GM19043 (cell line): ENCODE results near the gene SDHA.
A peak's percentile ranks its signal among the peaks of the same experiment; 100 is the strongest.

ENCODE experiments used
- ATAC-seq: cut with Tn5 transposase; IDR thresholded peaks from one replicate; pipeline ENCODE4 v1.9.1; 2021; ENCODE audit warnings: low read depth; ENCODE audit not compliant: unreplicated experiment

Gene SDHA

GRCh38 chr5:217494-218456 lies at the start of gene SDHA, which contains the start of gene CCDC127:
TSS of gene SDHA (plus strand) at chr5:218320. CDS start at chr5:218356, 36 bp downstream.
TSS of gene CCDC127 (minus strand) at chr5:218153. CDS start at chr5:216849, 1,304 bp downstream.
- ATAC-seq, result peak; percentile 58

GRCh38 chr5:169071-169727 lies 48.9 kb upstream of the SDHA start:
- ATAC-seq, result no peak

DNA sequence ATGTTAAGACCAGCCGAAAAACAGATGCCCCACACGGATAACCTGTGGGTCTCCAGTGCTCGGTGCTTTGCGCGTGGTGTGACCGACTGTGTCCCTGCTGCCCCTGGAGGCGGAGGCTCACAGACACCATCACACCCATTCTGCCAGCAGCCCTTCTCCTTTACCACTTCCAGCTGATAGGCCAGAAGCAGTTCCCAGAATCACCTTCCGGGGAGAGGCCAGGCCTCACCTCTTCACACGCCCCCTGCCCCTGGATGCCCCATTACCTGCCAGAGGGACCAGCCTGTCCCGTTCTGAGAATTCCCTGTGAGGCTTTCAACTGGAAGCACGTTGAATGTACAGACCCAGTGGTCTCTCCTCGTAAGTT lies 48.4 kb upstream of the SDHA start:
- no peak for ATAC-seq

DNA sequence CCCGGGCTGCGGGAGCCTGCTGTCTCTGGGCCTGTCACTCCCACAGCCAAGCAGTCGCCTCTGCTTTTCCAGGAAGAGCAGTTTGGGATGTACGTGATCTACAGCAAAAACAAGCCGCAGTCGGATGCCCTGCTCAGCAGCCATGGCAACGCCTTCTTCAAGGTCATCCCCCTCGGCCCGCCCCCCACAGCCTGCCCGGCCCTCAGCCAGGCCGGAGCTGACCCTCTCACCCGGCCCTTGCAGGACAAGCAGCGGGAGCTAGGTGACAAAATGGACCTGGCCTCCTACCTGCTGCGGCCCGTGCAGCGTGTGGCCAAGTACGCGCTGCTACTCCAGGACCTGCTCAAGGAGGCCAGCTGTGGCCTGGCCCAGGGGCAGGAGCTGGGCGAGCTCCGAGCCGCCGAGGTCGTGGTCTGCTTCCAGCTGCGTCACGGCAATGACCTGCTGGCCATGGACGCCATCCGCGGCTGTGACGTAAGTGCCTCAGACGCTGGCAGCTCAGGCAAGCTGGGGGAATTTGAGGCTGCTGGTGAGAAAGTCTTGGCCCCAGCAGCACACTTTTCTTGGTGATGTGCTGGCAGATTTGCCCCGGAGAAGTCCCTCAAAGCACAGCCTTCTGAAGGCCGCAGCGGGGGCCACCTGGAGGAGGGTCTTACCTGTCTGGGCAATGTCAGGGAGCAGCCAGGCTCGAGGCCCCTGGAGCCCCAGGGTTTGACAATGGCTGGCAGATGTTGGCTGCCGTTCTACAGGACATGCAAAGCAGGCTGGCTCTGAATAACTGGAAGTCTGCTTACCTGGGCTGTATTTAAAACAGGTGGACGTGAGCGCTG lies 46.9 kb upstream of the SDHA start:
- no peak for ATAC-seq

DNA sequence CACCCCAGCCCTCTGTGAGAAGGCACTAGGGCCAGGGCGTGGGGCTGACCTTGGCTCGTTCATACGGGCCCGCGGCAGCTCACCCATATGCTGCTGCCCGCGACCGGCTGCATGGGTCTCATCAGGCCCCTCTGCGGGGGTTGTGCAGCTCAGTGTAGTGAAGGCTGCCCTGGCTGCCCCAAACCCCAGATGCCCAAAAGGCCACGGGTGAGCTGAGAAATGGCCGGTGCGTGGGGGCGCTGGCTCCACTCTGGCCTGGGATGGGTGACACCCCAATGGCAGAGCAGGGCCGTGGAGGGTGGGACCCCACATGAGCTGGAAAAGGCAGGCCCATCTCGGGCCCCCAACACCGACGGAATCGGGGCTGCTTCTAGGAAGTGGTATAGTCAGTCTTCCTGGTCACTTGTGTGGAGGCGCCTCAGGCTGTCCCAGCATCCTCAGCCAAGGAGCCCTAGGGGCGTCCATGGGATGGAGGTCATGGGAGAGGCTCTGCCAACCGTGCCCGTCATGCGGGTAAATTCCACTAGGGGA lies 46.3 kb upstream of the SDHA start:
- no peak for ATAC-seq

DNA sequence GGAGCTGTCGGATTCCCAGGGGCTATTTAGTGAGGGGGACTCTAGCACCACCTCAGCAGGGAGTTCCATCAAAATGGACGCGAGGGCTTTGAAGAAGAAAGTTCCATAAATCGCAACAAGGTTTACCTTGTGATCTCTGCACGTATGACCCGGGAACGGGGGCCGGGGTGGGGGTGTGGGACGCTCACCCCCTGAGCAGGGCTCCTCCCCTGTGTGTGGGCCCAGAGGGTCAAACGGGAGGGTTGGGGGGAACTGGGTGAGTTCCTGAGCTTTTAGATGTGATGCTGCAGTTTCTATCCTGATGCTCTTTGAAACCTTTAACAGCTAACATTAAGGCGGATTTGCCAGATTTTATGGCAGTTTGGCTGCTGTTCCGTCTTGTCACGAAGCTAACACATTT lies 45.7 kb upstream of the SDHA start:
- ATAC-seq, result no peak

- ATAC-seq, result no peak
These were observed 45.3 kb upstream of the SDHA start for GRCh38 chr5:172841-173251.

DNA sequence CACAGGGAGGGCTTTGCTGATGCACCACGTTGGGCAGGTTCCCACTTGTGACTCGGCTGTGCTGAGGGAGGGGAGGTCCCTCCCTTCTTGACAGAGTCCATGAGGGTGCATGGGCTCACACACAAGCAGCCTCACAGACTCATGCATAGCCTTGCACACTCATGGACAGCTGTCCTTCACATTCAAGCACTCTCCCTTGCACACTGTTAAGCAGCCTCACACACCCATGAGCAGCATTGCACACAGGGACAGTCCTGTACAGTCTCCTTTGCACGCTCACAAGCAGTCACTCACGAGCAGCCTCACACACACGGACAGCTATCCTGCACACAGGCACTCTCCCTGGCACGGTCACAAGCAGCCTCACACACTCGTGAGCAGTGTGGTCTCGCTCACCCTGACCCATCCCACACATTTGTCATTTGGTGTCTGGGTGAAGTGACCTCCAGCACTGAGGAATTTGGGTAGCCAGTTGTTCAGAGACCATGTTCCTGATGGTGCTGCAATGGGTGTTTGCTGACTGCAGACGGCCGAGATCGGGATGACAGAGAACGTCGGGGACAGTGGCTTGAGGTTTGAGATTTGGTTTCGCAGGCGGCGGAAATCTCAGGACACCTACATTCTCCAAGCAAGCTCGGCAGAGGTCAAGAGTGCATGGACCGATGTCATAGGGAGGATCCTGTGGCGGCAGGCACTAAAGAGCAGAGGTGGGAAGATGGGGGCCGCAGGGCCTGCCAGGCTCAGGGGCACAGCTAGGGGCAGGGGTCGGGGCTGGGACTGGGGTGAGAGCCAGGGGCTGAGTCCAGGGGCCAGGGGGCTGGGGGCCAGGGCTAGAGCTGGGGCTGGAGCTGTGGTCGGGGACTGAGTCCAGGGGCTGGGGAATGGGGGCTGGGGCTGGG lies 44.5 kb upstream of the SDHA start:
- ATAC-seq, result no peak

DNA sequence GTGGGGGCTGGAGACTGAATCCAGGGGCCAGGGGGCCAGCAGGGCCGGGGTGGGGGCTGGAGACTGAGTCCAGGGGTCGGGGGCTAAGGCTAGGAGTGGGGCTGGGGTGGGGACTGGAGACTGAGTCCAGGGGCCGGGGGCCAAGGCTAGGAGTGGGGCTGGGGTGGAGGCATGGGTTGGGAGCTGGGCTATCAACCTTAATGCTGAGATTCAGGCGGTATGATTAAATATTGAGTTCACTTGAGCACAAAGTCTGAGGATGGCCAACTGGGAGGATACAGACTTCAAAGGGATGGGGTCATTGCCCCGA lies 43.9 kb upstream of the SDHA start:
- no peak for ATAC-seq

DNA sequence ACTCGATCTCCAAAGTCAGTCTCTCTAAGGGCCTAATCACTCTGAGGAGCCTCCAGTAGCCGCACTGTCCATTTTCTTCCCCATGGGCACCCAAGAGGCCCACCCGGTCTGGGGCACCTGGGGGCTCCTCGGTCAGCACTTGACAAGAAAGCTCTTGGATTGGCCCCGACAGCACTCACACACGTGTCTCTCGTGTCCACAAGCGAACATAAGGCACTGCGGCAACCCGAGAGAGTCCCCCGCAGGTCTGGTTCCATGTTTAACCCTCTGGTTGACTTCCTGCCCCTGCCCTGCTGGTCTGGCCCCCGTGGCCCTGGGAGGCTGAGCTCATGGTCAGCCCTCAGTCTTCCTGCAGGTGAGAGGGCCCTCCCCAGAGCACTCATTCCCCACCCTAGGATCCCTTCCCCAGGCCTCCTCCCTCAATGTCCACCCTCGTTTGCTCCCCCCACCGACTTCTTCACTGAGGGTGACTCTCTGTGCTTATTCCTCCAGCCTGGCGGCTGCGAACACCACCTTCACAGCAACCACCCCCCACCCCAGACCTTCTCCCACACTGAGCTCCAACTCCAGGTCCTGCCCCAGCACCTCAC lies 43.1 kb upstream of the SDHA start:
- ATAC-seq, result no peak

GRCh38 chr5:176296-176823 lies 41.8 kb upstream of the SDHA start:
- no peak for ATAC-seq

DNA sequence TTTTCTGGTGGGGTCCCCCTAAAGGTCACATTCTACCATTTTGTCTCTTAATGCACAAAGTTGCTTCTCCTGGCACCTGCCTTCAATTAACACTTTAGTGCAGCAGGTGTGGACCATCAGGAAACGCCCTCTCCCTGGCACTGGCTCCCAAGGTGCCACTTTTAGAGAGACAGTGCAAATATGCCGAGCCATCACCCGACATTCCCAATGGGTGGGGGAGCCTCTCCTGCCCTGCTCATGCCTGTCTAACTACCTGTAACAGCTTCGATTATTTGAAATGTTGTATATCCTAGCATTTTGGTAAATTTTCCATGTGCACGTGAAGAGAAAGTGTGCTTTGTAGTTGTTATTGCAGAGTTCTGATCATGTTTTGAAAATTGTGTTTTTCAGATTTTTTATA lies 40.0 kb upstream of the SDHA start:
- no peak for ATAC-seq

GRCh38 chr5:179401-179800 lies 38.7 kb upstream of the SDHA start:
- ATAC-seq, result no peak

GRCh38 chr5:180286-180918 lies 37.7 kb upstream of the SDHA start:
- ATAC-seq, result no peak

DNA sequence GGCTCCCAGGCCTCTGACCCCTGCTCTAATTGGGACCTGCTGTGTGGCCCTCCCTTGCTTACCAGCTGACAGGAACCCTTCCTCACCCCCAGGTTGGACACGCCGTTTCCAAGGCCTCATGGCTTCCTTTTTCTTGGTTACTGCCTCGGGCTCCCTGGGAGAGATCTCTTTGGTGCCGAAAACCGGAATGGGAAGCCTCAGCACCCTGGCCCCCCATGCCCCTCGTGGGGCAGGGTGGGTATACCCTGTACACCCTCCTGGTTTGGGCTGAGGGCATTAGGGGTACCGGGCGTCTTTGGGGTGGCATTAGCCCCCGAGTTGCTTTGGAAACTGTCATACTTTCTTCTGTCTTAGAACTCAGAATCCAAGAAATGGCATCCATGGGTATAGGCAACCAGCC lies 37.0 kb upstream of the SDHA start:
- no peak for ATAC-seq

GRCh38 chr5:181566-181965 lies 36.6 kb upstream of the SDHA start:
- ATAC-seq, result no peak

DNA sequence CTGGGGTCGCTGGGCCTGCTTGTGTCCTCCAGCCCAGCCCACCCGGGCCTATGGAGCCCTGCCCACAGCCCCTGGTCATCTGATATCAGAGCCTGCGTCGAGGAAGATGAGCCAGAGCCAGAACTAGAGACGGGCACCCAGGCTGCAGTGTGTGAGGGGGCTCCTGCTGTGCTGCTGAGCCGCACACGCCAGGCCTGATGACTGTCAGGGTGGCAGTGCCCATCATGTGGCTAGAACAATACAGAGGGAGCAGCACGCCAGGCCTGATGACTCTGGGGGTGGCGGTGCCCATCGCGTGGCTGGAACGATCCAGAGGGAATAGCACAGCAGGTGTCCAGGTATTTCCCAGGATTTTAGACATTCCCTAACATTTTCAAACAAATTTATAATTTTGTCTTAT lies 36.0 kb upstream of the SDHA start:
- ATAC-seq, result no peak

GRCh38 chr5:184471-184870 lies 33.6 kb upstream of the SDHA start:
- no peak for ATAC-seq
